ENCODE results near the gene FTCDNL1.
A peak's percentile ranks its signal among the peaks of the same experiment; 100 is the strongest.

FTCDNL1 gene

GRCh38 chr2:199778655-199779054 lies 72.3 kb downstream of the FTCDNL1 start:
- no peak for DNase-seq

- DNase-seq: no peak
Observed at GRCh38 chr2:199777916-199778315, 73.1 kb downstream of the FTCDNL1 start.

- no peak for DNase-seq
Observed at GRCh38 chr2:199777315-199777714, 73.7 kb downstream of the FTCDNL1 start.

- DNase-seq: no peak
Observed at GRCh38 chr2:199775267-199775666, 75.7 kb downstream of the FTCDNL1 start.

GRCh38 chr2:199772035-199772976 lies 78.7 kb downstream of the FTCDNL1 start:
- DNase-seq: no peak

GRCh38 chr2:199770716-199771115 lies 80.3 kb downstream of the FTCDNL1 start:
- no peak for DNase-seq

GRCh38 chr2:199765646-199766045 lies 85.3 kb downstream of the FTCDNL1 start:
- no peak for DNase-seq

- no peak for DNase-seq
Observed at GRCh38 chr2:199764273-199764800, 86.7 kb downstream of the FTCDNL1 start.

GRCh38 chr2:199762963-199763362 lies 88.0 kb downstream of the FTCDNL1 start:
- DNase-seq: no peak

- no peak for DNase-seq
Observed at GRCh38 chr2:199760574-199760973, 90.4 kb downstream of the FTCDNL1 start.

- peak; percentile 64 to 82 for DNase-seq
Observed at GRCh38 chr2:199757233-199757870, 93.6 kb downstream of the FTCDNL1 start.

- DNase-seq: peak in 1 of 2 experiments; percentile 9
Observed at GRCh38 chr2:199756743-199757142, 94.2 kb downstream of the FTCDNL1 start.

GRCh38 chr2:199756211-199756610 lies 94.8 kb downstream of the FTCDNL1 start:
- no peak for DNase-seq

- DNase-seq: no peak
Observed at GRCh38 chr2:199754766-199755165, 96.2 kb downstream of the FTCDNL1 start.

- DNase-seq: no peak
Observed at GRCh38 chr2:199751492-199752120, 99.4 kb downstream of the FTCDNL1 start.

GRCh38 chr2:199749571-199749970 lies 101.4 kb downstream of the FTCDNL1 start:
- DNase-seq: no peak

- no peak for DNase-seq
Observed at GRCh38 chr2:199744724-199745123, 106.3 kb downstream of the FTCDNL1 start.

GRCh38 chr2:199744260-199744659 lies 106.7 kb downstream of the FTCDNL1 start:
- DNase-seq: no peak

GRCh38 chr2:199743415-199744120 lies 107.4 kb downstream of the FTCDNL1 start:
- no peak for DNase-seq

- no peak for DNase-seq
Observed at GRCh38 chr2:199742884-199743283, 108.1 kb downstream of the FTCDNL1 start.

- no peak for DNase-seq
Observed at GRCh38 chr2:199740111-199740428, 110.9 kb downstream of the FTCDNL1 start.

- DNase-seq: peak; percentile 10 to 45
Observed at GRCh38 chr2:199739413-199740110, 111.4 kb downstream of the FTCDNL1 start.
